Cortex of kidney (tissue), 1 donor: ENCODE measurements around the gene SP6.

Source experiments
- DNase-seq: peaks from one replicate; lab custom pipeline; 2025; lab: John Stamatoyannopoulos, UW

The SP6 gene

DNA sequence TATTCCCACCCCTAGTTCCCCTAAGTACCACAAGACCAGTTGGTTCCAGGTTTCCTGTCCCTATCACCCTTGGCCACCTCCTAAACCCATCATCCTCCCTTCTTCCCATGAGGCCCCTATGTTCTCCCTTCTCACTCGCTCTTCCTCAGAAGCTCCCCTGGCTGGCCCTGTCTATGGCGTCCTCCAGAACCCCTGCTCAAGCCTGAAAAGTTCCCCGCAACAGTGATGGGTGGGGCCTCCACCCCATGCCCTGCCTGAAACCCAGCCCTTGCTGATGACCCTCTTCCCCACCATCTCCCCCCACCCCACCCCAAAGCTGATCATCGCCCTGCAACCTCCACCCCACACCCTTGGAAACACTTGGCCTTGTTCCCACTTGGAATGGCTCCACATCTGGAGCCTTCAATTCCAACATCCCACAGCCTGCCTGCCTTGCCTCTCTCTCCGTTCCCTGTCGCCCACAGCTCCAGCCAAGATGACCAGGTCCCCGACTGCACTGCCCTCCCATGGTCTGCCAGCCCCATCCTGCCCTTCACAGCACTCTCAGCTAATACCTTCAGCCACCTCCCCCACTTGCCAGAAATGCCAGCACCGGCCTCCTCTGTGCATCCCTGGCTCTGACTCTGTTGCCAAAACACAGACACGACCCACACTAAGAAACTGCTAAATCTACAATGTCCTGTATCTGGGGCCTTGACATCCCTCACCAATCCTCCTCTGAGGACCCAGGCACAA is 39.9 kb downstream of the SP6 start:
- no peak for DNase-seq

DNA sequence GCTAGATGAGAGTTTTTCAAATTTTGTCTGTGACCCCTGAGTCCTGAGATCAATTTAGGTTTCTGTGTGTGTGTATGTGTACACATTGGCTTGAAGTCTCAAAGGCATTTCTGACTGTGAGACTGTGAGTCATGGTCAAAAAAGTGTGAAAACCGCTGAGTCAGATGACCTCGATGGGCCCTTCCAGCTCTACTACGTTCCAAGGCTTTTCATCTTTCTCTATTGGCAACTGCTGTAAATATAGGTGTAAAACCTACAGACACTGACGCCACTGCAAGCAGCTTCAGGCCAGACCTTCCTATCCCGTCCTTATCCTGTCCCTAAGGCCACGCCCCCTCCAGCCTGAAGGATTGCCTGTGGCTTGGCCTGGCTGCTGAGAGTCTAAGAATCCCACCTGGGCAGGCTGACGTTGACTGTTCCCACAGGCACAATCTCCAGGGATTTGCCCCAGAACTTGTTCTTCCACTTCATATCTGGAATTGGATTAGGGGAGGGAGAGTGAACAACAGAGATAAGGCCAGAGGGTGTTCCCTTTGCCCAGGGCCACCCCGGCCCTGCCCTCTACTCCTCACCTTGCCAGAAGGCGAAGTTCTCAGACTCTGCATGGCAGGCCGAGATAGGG is 40.7 kb downstream of the SP6 start:
- DNase-seq: no peak

DNA sequence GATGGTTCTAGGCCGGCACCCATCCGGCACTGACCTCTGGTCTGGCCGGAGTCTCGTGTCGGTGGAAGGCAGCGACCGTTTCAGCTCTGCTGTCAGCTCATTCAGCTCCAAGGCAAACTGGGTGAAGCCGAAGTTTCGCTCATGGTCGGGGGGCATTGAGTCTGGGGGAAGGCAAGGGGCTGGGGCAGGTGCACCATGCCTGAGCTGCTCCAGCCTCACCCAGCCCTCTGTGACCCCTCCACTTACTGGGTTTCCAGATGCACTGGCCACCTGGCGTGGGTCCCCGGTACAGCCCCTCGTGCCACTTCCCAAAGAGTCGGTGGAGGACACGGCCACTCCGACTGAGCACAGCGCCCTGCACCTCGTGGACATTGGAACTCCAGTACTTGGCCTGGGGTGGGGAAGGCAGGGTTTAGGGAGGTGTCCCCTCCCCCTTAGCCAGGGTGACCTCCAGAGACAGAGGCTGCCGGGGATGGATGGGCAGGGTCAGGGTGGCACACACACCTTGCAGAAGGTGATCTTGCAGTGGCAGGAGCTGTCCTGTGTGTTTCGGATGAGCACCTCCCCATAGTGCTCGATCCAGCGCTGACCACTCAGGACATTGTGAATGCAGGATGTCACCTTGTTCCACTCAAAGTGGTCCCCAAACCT is 42.0 kb downstream of the SP6 start:
- DNase-seq: no peak

DNA sequence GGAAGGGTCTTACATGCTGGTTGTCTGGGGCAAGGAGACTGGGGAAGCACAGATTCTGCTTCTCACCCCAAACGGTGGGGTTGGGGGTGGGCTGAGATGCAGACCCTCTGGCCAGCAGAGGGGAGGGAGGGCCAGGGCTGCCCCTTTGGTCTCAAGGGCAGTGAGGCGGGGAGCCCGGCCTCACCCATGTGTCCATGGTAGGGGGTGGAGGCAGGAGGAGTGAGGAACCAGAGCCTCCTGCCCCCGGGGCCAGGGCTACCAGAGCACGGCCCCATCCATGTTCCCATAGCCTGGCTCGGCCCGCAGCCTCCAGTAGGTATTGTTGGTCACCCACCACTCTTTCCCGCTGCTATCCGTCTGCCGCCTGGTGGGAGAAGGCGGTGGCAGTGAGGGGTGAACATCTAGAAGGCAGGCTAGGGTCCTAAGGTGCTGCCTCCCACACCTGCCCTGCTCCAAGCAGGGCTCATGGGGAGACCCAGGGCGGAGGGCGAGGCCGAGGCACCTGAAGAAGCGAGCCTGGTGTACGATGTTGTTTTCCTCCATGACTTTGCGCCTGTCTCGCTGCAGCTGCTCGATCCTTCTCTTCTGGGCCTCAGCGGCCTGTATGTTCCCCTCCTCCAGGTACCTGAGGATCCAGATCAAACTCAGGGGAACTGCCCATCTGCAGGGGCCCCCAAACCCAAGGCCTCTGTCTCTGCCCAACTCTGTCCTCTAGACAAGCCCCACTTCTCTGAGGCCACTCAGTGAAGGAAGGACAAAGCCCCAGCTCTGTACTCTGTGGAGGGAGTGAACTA is 42.7 kb downstream of the SP6 start:
- no peak for DNase-seq

DNA sequence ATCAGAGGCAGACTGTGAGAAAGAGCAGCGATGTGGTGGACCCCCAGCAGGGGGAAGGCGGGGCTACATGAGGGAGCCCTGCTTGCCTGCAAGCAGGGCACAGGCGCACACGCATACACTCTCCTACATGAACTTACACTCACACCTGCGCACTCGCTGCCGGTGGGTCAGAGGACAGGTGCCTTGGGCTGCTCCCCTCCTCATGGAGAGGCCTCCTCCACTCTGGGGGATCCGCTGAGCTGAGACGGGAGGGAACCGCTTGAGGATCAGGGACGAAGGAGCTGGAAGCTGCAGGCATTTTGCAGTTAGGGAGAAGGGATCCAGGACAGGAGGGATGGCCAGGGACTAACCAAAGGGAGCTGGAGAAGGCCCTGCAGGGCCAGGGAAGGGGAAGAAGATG is 43.5 kb downstream of the SP6 start:
- DNase-seq: no peak

DNA sequence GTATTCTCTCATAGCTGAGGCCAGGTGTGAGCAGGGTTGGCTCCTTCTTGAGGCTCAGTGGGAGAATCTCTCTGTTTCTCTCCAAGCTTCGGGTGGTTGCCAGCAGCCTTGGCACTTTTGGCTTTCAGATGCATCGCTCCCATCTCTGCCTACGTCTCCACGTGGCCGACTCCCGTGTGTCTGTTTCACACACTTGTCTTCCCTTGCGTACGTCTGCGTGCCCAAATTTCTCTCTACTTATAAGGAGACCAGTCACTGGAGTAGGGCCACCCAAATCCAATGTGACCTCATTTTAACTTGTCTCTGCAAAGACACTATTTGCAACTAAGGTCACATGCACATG is 44.1 kb downstream of the SP6 start:
- DNase-seq: no peak

GRCh38 chr17:47806026-47806912 is 44.7 kb downstream of the SP6 start:
- DNase-seq: no peak

DNA sequence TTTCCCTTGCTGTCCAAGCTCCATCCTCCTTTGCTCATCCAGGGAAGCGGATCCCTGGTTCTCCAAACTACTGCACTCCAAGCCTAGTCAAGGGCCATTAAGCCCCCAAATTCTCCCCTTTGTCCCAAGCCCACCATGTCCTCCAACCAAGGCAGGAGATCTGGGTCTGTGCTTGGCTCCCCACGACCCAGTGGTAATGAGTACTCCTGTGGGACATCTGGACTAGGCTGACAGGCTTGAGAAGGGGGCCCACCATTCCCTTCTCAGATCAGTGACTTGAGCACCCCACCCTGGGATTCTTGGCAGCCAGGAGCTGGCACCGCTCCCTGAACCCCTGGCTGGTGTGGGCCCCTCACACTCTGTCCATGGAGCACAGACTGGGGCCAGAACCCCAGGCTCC is 46.5 kb downstream of the SP6 start:
- DNase-seq: no peak

DNA sequence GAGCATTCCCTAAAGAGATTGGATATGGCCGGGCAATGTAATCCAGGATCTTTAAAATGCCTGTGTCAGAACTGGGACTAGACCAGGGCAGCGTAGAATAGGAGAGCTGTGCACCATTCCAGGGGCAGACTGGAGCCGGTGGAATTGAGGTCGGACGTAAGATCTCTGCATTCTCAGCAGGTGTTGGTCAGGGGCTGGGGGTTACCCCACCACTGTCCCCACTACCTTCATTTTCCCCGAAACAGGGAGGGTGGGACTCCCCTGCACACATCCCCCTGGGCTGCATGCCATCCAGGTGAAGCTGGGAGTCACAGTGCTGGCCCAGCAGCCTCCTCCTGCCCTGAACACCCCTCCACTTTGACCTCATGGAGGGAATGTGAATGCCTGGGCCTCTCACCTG is 47.2 kb downstream of the SP6 start:
- no peak for DNase-seq

DNA sequence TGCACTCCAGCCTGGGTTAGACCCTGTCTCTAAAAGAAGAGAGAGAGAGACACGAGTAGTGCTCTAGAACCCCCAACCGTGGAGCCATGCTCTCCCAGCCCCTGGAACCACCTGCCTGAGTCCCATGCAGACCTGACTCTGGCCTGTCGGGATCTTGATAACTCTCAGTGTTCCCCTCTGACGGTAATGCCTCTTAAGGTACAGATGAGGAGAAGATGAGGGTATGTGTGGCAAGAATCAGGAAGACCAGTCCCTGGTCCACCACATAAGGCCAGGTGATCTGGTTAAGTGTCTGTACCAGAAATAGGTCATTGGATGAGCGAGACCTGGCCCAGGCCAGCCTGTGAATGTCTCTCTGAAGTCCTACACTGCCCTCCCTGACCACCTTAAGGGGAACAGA is 47.8 kb downstream of the SP6 start:
- DNase-seq: no peak

DNA sequence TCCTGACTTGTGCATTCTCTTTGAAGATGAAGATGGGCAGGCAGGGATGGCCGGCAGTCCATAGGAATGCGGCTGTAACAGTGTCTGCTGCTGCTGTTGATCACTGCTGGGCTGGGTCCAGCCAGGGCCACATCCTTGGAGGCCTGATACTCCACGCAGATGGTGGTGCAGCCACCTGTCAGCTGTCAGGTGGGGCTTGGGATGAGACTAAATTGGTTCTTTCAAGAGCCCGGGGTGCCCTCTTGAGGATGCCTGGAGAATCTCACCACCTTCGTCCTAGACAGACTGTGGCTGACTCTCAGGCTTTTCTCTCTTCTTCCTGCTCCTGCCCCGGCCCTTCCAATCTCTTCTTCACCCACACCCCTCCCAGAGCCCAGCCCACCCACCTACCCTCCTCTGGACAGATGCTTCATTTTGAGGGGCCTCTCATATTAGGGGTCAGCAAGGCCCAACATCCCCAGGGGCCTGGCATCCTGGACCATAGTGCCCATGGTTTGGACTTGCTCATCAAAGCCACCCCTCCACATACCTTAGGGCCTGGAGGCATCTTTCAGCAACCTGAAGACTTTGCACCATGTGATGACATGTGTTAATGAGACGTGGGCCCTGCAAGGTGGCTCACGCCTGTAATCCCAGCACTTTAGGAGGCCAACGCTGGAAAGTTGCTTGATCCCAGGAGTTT is 48.5 kb downstream of the SP6 start:
- DNase-seq: no peak

GRCh38 chr17:47801906-47802305 is 49.1 kb downstream of the SP6 start:
- DNase-seq: no peak

DNA sequence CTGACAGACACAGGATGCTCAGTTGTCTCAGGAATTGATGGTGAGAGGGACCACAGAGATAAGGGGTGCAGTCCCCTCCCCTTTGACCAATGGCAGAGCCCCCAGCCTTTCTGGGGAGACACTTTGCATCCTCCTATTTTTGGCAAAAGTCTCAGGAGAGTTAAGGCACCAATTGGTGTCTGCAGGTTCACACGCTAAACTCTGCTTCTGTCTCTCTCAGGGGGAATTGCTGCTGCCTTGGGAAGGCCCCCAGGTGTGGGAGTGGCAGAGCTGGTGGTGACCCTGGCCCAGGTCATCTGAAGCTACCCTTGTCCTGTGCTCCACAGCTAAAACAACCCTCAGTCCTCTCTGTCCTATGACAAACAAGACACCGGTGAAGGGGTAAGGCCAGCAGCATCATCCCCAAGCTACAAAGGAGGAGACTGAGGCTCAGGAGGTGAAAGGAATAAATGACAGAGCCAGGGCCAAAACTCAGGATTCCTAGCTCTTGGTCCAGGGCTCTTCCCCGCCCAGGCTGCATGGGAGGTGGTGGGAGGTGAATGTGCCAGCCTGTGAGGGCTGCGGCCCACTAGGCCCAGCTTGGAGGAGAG is 49.7 kb downstream of the SP6 start:
- no peak for DNase-seq

DNA sequence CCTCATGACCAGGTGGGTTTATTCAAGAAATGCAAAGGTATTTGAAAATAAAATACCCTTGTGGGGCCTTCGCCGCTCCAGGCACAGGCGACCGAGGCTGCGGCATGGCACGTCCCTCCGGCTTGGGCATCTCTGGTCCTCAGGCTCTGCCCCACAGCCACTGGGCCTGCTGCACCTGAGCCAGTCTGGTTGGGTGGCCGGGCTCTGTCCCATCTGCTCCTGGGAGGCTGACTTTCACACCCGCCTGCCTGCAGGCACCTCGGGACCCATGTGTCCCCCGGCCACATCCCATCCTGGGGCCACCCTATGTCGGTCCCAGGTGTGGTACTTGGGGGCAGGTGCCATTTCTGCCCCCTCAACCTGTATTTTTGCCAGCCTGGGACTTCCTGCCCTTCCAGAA is 50.3 kb downstream of the SP6 start:
- DNase-seq: no peak

DNA sequence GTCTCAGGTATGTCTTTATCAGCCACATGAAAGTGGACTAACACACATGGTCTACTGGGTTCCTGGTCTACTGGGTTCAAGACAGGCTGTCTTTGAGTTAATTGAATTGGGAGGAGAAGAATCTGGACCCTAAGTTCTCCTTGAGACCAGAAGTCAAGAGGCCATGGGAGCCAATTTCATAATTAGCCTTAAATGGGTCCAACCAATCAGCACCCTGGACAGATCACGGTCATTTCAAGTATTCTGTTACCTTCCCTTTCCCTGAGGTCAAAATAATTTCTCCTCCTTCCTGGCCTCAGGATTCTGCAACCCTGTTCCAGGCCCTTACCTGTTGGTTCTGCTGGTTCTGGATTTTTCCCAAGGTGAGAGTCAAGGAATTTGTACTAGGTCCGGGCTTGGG is 53.2 kb downstream of the SP6 start:
- no peak for DNase-seq
